Coronary artery (tissue), 2 donors: ENCODE data around the gene RMI2.
"Not testable (repeated sequence)": the region's sequence is repeated elsewhere in the genome, so short reads cannot be mapped to it uniquely, and the experiment has no call there.

Source experiments
- DNase-seq: peaks from one replicate; pipeline ENCODE4 v3.0.0-alpha.2; 2017; ENCODE audit warnings: low spot score
- H3K27ac ChIP-seq, 2 donors: fragments of 200-600 bp; sonication (generic); one replicate each; pipeline ENCODE4 v1.5.1; 2016 to 2019
- H3K4me3 ChIP-seq: fragments of 200-600 bp; sonication (generic); 2 replicates; pipeline ENCODE4 v1.5.1; 2016; ENCODE audit warnings: mild to moderate bottlenecking, moderate library complexity
- CTCF ChIP-seq: fragments of 200-600 bp; sonication (generic); IDR thresholded peaks from one replicate; pipeline ENCODE4 v1.5.1; 2019; ENCODE audit warnings: antibody characterized with exemption

RMI2 gene

GRCh38 chr16:11372829-11373306 is 27.6 kb downstream of the RMI2 start:
- no peak overlapping the region for H3K4me3 ChIP-seq
- DNase-seq: no peak
- no peak for TF ChIP-seq CTCF
- no peak overlapping the region for H3K27ac ChIP-seq

- TF ChIP-seq CTCF: no peak
- H3K27ac ChIP-seq: no peak overlapping the region
- no peak for DNase-seq
- no peak overlapping the region for H3K4me3 ChIP-seq
These were observed 29.0 kb downstream of the RMI2 start for GRCh38 chr16:11374255-11374654.

DNA sequence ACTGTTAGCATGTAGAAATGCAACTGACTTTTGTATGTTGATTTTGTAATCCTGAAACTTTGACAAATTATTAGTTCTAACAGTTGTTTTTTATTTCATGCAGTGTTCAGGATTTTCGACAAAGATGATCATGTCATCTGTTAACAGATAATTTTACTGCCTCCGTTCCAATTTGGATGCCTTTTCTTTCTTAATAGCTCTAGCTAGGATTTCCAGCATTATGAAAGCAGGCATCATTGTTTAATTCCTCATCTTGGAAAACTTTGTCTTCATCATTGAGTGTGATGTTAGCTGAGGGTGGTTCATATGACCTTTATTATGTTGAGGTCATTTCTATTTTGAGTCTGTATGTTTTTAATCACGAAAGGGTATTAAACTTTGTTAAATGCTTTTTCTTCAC is 31.9 kb downstream of the RMI2 start:
- no peak for TF ChIP-seq CTCF
- H3K4me3 ChIP-seq: no peak overlapping the region
- DNase-seq: no peak
- H3K27ac ChIP-seq: no peak overlapping the region

DNA sequence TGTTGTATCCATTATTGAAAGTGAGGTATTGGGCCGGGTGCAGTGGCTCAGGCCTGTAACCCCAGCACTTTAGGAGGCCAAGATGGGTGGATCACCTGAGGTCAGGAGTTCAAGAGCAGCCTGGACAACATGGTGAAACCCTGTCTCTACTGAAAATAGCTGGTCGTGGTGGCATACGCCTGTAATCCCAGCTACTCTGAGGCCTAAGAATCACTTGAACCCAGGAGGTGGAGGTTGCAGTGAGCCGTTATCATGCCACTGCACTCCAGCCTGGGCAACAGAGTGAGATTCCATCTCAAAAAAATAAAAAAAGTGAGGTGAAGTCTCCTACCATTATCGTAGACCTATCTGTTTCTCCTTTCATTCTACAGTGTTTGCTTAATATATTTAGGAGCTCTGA is 33.7 kb downstream of the RMI2 start:
- H3K27ac ChIP-seq, DNase-seq, H3K4me3 ChIP-seq: not testable (repeated sequence)

DNA sequence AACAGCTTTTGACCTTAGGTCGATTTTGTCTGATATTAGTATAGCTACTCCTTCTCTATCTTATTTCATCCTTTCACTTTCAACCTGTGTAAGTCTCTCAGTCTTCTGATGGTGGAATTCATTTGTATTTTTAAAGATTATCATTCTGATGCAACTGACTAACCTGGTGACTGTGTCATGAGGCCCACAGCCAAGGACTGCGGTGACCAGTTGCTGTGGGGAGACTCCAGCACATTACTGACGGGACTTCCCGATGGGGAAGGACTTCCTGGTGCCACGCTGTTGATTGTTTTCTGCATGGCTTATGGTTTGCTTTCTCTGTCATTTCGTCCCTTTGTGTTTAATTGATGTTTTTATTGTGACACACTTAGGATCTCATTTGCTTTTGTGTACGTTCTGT is 34.2 kb downstream of the RMI2 start:
- DNase-seq: no peak
- Histone ChIP-seq H3K4me3 (no peak overlapping the region), H3K27ac (no peak overlapping the region)
- TF ChIP-seq CTCF: no peak

DNA sequence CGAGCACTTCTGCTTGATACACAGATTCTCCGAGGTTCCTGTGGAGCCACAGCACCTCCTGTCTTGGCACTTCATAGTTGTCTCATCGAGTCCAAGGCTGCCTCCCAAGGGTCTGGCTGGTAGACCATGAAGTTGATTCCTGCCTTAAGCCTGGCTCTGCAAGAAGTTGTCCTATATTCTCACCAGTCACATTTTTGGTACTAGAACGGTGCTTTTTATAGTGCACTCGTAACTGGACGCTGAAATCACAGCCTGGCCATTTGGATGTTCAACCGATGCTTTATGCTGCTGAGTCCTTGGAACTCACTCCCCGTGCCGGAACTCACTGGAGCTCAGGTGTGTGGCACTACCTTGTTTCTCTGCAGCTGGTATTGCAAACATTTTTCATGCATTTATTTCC is 35.6 kb downstream of the RMI2 start:
- Histone ChIP-seq H3K4me3 (no peak overlapping the region), H3K27ac (no peak overlapping the region)
- no peak for DNase-seq
- TF ChIP-seq CTCF: no peak

GRCh38 chr16:11383481-11384183 is 38.4 kb downstream of the RMI2 start:
- no peak for TF ChIP-seq CTCF
- Histone ChIP-seq H3K27ac (no peak overlapping the region), H3K4me3 (no peak overlapping the region)
- DNase-seq: no peak
